GM21390 (cell line): ENCODE data around the gene SIGLEC12.
"Not testable (repeated sequence)": the region's sequence is repeated elsewhere in the genome, so short reads cannot be mapped to it uniquely, and the experiment has no call there.

Experiments used
- ATAC-seq: cut with Tn5 transposase; IDR thresholded peaks from one replicate; pipeline ENCODE4 v1.9.1; 2021; ENCODE audit not compliant: unreplicated experiment

The SIGLEC12 gene

DNA sequence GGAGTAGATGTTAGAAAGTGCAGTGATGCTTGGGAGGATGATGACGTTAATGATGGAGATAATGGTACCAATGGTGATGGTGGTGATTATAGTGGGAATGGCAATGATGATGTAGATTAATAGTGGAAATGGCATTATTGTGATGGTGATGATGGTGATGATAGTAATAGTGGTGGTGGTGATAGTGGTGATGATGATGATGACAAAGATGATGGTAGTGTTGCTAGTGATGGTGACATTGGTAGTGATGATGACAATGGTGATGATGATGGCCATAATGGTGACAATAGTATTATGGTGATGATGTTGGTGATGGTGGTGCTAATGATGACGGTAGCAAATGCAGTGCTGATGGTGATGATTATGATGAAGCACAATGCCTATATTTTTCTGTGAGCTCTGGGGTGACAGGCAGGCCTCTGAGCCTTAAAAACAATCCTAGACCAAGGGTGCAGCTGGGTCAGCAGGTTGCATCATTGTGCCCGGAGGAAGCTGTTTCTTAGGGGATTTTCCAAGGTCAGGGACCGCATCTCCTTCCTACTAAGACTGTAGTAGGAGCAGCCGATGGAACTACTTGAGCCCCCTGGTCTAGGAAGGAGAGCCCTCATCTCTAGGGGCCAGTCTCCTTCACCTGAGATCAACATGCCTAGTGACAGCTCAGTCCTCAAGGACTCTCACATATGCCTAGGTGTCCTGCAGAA is 15.5 kb downstream of the SIGLEC12 start:
- ATAC-seq = no peak

DNA sequence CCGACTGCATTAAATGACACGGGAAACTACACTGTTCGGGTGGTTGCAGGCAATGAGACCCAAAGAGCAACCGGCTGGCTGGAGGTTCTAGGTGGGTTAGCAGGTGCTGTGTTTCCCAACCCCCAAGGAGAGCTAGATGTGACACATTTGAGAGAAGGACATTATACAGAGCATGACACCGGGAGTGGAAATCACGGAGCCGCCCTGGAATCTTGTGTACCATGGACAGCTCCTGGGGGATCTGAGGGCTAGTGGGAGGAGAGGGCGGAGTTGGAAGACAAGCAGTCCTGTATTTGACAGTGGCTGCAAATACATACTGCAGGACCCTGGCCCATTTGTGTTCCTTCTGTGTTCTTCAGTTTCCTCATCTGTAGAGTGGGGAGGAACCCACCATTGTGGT is 21.0 kb downstream of the SIGLEC12 start:
- no peak for ATAC-seq

DNA sequence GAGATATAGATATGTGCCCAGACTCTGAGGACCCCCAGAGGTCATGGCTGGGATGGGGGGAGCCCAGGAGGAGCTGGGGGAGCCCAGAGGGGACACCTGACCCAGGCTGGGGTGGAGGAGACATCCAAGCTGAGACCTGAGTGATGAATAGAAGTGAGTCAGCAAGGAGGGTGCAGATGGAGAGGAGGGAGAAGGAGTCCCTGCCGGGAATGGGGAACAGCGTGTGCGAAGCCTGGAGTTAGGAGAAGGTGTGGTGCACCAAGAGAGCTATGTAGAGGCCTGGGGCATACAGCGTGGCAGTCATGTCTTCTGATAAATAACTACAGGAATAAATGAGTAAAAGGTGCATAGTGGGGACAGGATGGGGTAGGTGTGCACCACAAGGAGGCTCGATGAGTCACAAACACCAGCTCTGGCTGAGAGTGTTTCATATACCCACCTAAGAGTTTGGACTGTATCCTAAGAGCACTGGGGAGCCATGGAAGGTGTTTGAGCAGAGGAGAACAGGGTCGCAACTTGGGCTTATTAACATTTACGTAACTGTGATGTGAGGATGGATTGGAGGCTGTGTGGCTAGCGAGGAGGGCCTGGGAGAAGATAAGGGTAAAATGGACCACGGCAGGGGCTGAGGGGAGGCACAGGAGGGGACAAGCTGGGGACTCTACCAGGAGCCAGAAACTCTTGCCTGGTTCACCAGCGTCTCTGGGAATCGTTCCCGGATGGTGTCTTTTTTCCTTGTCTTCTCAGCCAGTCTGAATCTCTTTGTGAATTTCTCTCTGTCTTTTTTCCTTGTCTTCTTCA is 21.9 kb downstream of the SIGLEC12 start:
- ATAC-seq = no peak

DNA sequence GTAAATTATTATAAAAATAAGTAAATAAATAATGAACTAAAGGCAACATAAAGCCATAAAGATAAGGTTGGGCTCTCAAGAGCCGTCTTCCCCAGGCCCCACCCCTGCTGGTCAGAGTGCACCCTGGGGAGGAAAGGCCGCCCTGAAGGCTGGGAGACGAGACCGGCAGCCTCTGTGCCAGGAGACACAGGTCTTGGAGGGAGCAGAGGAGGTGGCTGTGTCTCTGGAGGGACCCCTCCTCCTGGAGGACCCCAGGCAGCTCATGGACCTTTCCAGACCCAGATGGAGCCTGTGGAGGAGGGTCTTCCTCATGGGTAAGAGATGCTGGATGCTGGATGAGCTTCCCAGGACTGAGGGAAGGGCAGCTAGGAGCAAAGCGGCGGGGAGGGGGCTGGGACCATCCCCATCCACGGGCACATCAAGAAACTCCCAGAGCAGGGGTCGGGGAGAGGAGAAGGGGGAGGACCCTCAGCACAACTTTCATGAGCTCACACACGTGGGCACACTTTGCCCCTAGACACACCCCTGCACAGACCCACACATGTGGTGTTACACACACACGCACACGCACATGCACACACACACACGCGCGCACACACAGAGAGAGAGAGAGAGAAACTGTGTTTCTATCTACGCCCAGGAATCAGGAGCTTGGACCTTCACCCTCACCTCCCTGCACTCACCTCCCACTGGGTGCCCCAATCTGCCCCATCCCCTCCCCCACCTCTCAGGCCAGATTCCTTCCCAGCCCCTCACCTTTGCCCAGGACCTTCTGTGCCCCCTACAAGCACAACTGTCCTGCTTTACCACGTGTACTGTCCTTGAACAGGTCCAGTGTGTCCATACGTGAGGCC is 23.0 kb downstream of the SIGLEC12 start, which contains the start of gene CEACAM18:
Gene CEACAM18 (plus strand): TSS at position 159 of the 854 bp plus-strand sequence.
- ATAC-seq = no peak

DNA sequence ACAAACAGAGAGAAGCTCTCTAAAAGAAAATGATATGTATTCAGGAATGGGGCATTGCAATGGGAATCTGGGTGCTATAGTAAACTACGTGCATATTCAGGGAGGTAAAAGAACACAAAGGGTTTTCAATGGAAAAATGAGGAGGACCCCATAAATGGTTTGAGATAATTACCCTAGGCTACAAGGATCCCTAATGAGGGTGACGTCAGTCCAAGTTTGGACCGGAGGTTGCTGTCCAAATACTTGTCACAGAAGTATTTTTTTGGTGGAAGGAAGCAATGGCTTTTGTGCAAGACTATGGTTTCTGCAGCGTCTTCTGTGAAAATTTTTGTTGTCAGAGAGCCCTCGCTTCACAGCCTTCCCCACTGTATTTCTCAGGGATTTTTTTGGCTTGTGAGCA is 24.3 kb downstream of the SIGLEC12 start:
- ATAC-seq = no peak

DNA sequence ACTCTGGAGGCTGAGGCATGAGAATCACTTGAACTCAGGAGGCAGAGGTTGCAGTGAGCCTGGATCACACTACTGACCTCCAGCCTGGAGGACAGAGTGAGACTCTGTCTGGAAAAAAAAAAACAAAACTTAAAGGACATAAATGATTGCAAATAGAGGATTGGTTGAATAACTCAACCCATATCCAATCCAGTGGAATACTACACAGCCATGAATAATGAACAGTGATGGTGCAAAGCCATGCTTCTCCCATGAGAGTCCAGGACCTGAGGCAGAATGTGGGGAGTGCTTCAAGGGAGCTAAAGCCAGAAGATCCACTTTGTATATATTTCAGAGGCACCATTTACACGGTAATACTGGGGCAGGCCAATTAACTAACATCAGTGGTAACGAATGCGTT is 25.4 kb downstream of the SIGLEC12 start:
- ATAC-seq = no peak

DNA sequence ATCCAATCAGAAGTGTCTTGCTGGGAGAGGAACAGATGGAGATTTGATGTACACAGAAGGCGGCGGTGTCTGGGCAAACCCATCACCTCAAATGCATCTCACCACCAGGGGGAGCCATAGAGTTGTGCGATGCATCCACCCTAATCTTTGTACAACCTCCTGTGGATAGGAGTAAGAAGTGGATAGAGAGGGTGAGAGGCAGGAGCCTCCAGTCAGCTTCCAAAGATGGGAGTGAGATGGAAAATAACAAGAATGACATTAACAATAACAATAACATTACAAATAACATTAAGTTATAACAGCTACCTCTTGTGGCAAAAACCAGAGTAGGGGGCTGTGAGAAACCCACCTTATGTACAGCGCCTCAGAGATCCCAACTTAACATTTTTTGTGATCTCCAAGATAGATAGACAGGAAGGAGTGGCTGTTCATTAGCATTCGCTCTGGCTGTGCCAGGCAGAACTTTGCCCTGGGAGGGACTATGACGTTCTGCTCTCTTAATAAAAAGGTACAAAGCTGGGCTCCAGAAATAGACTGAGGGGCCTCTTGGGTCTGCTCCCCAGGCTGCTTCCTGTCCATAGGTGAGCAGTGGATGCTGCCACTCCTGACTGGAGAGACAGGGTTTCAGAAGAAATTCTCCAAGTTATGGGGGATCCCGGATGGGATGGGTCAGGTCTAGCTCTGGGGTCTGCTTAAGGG is 28.4 kb downstream of the SIGLEC12 start:
- ATAC-seq = no peak

DNA sequence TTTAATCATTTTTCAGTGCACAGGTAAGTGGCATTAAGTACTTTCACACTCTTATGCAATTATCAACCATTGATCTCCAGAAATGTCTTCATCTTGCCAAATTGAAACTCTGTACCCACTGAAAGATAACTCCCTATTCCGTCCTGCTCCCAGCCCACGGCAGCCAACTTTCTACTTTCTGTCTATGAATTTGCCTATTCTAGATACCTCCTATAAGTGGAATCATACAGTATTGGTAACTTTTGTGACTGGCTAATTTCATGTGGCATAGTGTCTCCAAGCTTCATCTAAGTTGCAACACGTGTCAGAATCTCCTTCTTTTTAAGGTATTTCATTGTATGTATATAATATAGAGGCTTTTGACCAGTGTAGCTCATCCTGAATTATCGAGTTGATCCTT is 29.0 kb downstream of the SIGLEC12 start:
- no peak for ATAC-seq

DNA sequence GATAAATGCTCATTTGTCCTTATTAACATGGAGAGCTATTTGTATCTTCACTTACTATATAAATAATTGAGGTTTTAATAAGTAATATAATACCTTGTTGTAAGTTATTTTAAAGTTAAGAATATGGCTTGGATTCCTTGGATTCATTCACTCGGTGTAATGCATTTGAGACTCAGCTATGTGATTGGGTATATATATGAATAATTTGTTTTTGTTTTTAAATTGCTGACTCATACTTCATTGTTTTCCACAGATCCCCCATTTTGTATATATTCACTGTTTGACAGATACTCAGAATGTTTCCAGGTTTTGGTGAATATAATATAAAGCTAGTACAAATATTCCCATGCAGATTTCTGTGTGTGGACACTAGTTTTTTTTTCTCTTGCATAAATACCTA is 30.1 kb downstream of the SIGLEC12 start:
- no peak for ATAC-seq

DNA sequence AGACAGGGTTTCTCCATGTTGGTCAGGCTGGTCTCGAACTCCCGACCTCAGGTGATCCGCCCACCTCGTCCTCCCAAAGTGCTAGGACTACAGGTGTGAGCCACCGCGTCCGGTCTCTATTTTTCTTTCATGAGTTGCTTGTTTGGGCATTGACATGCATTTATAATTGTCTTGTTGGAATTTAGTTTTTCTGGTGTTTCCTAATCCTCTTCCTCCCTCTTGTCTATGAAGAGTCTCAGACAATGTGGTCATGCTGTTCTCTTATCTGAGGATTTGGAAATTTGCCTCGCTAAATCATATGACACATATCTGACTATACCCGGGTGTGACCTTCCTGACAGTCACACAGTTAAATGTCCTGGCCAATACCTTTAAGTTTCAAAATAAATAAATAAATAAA is 30.6 kb downstream of the SIGLEC12 start:
- no peak for ATAC-seq

DNA sequence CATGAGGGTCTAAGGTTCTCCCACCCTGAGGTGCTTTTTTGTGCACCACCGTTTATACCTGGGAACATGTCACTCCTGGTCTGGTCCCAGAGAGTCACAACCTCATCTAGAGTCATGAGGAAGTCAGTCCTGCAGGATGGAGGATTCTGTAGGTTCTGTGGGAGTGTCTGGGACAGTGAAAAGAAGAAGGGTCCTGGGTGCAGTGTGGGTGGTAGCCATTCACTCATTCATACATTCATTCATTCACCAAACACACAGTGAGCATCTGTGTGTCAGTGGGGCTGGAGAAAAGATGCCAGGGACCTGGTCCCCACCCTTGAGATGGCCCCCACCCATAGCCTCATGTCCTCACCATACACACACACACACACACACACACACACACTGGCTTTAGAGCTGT is 32.0 kb downstream of the SIGLEC12 start:
- no peak for ATAC-seq

DNA sequence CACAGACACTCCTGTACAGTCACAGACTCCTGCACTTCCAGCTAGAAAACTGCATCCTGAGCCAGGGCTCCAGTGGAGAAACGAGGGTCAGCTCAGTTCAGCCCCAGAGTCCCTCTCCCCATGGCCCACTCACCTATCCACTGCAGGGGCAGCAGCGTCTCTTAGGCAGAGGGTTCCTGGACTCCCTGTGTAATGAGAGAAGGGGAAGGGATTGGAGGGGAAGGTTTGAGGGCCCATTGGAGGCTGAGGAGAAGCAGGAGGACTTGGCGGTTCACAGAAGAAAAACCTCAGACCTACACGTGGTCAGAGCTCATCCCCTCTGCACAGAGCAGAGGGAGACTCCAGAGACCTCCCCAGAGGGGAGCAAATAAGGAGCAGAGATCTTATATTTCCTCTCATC is 32.4 kb downstream of the SIGLEC12 start:
- ATAC-seq = no peak

DNA sequence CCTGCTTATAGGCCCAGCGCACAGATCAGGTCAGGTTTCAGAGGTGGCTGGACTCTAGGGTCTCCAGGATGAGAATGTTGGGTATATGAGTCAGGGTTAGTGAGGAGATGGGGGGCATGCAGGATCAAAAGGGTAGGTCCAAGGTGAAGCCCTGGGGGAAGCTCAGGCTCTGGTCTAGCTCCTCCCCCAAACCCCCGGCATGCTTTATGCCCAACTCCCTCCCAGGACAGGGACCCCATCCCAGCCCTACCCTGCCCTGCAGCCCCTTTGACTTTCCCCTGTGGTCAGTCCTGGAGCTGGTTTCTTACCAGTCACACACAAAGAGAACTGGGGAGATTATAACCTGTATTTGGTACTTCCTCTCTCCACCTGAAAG is 33.1 kb downstream of the SIGLEC12 start:
- no peak for ATAC-seq

DNA sequence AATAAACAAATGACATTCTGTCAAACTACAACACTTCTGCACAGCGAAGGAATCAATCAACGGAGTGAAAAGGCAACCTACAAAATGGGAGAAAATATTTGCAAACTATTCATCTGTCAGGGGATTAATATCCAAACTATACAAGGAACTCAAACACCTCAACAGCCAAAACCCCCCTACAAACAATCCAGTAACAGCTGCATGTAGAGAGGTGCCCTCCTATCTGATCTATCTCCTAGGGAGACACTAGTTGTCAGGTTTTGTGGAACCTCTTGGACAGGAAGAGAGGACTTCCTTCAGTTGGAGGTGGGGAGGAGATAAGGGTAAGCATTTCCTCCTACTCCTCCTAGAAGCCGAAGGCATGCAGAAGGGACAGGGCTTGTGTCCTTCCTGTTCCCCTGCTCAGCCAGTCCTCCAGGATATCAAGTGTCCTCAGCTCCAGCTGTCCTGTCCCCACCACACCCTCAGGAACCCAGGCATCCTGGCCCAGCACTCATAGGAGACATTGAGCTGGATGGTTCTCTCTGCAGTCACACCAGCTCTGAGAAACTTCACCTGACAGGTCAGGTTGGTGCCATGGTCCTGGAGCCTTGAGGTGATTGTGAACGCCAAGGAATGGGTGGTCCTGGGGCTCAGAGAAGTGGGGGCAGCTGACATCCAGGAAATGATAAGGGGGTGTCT is 33.6 kb downstream of the SIGLEC12 start:
- no peak for ATAC-seq

DNA sequence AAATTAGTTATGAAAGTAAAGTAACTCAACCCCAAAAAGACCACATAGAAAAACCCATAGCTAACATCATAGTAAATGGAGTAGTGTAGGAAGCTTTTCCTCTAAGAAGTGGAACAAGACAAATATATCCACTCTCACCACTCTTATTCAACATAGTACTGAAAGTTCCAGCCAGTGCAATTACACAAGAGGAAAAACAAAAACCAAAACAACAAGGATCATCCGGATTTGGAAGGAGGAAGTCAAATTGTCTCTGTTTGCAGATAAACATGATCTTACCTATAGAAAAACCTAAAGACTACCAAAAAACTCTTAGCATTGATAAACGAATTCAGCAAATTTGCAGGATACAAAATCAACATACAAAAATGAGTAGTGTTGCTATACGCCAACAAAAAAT is 34.9 kb downstream of the SIGLEC12 start:
- ATAC-seq = no peak

DNA sequence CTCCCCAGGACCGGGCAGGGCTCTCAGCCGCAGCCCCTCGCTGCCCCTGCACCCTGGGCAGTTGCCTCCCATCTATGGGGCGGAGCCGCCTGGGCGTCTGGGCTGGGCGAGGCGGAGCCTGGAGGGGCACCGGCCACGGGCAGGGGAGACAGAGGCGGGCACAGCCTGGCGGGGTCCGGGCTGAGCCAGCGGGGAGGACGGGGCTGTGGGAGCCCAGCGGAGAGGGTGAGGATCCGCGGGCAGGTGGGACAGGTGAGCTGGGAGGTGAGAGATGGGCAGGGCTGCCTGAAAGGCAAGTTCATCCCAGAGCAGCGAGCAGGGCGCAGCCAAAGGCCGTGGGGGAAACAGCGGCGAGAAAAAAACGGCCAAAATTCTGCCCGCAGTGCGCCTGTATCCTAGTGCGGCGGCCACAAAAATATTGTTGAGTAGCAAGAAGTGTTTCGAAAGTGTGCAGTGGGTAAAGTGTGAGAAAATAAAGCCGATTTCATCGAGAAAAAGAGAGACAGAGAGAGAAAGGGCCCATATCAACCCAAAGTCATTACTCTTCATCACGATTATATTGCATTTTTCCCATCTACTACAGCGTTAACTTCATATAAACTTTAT is 37.5 kb downstream of the SIGLEC12 start:
- not testable (repeated sequence) for ATAC-seq

DNA sequence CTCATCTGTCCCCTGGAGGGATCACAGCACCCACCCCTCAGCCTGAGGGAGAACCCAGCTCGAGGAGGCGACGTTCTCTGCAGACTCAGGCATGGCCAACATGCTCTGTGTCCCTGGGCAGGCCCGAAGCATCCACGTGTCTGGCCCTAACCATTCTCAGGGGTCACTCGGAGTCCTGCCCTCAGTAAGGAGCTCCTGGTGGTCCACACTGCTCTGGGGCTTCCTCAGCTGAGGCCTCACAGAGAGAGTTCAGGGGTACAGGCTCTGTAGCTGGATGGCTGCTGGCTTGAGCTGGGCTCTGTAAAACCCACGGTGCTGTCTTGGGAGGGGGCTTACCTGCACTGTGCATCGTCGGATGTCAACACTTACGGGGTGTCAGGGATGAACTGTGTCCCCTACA is 38.9 kb downstream of the SIGLEC12 start:
- ATAC-seq = no peak

DNA sequence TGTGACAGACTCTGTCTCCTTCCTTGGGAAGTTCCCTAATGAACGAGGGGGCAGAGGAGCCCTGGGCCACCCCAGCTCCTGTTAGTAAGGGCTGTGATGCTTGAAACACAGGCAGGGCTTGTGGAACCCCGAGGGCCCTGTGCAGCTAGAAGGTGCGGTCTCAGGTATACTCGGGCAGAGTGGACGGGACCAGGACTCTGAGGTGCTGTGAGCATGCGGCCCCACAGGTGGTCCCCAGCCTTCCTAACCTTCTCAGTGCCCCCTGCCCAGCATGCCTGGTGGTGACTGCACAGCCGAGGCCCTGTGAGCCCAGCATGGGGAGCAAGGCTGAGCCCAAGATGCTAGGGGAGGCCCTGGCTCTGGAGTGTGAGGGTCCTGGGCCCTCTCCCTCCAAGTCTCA is 39.3 kb downstream of the SIGLEC12 start:
- ATAC-seq = no peak

DNA sequence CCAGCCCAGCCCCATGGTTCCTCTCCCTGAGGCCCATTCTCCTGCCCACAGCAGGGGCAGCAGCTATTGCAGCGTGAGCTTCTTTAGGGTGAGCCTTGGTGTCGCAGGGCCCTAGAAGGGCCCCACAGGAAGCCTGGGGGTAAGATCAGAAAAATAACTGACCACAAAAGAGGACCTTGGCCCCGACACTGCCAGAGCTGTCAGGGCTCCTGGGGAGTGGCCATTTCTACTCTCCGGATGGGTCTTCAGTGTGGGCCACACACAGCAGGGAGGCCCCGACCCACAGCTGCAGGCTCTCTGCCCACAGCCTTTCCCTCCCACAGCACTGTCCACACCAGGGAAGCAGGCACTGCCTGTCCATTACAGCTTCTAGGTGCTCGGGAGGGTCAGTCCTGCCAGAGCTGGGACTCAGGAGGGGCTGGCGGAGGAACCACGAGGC is 39.9 kb downstream of the SIGLEC12 start:
- ATAC-seq = no peak
